GM18870 (cell line): Measurements from ENCODE around the gene SYPL1.

ENCODE experiments used
- ATAC-seq: cut with Tn5 transposase; IDR thresholded peaks from one replicate; pipeline ENCODE4 v1.9.1; 2021; ENCODE audit warnings: moderate library complexity; ENCODE audit not compliant: unreplicated experiment

SYPL1 gene

GRCh38 chr7:106068538-106068961 is 43.6 kb downstream of the SYPL1 start:
- no peak for ATAC-seq

- ATAC-seq = no peak
These were observed 44.4 kb downstream of the SYPL1 start for GRCh38 chr7:106067678-106068077.

GRCh38 chr7:106065575-106066500 is 46.3 kb downstream of the SYPL1 start:
- ATAC-seq = no peak

GRCh38 chr7:106064771-106065574 is 47.1 kb downstream of the SYPL1 start:
- ATAC-seq = no peak

- ATAC-seq = no peak
These were observed 47.8 kb downstream of the SYPL1 start for GRCh38 chr7:106064316-106064715.

- ATAC-seq = no peak
These were observed 48.4 kb downstream of the SYPL1 start for GRCh38 chr7:106063692-106064091.

- ATAC-seq = no peak
These were observed 49.1 kb downstream of the SYPL1 start for GRCh38 chr7:106063024-106063423.

GRCh38 chr7:106062521-106062931 is 49.6 kb downstream of the SYPL1 start:
- ATAC-seq = no peak

GRCh38 chr7:106062006-106062405 is 50.1 kb downstream of the SYPL1 start:
- ATAC-seq = no peak

- ATAC-seq = peak; percentile 28
These were observed 50.7 kb downstream of the SYPL1 start for GRCh38 chr7:106061301-106061979.

- ATAC-seq = no peak
These were observed 51.7 kb downstream of the SYPL1 start for GRCh38 chr7:106060394-106060920.

- no peak for ATAC-seq
These were observed 52.6 kb downstream of the SYPL1 start for GRCh38 chr7:106059556-106059955.

GRCh38 chr7:106058928-106059324 is 53.2 kb downstream of the SYPL1 start:
- ATAC-seq = no peak

GRCh38 chr7:106057962-106058927 is 53.9 kb downstream of the SYPL1 start:
- ATAC-seq = peak; percentile 49

- ATAC-seq = no peak
These were observed 54.7 kb downstream of the SYPL1 start for GRCh38 chr7:106057204-106057961.

- no peak for ATAC-seq
These were observed 55.5 kb downstream of the SYPL1 start for GRCh38 chr7:106056513-106057203.

GRCh38 chr7:106054971-106055532 is 57.1 kb downstream of the SYPL1 start:
- no peak for ATAC-seq
